Stimulated activated CD4-positive, alpha-beta T cell treated with anti-CD3 and anti-CD28 coated beads, Interleukin-2, amount 100 ng/mL, for 4 hours (primary cell): ENCODE results near the gene NCCRP1.

ENCODE experiments used
- DNase-seq: peaks from one replicate; pipeline ENCODE4 v3.0.0-alpha.2; 2020; ENCODE audit warnings: low read depth

NCCRP1 gene

GRCh38 chr19:39180749-39181148 is 16.0 kb upstream of the NCCRP1 start:
- DNase-seq = no peak

GRCh38 chr19:39181500-39182173 is 15.1 kb upstream of the NCCRP1 start:
- no peak for DNase-seq

DNA sequence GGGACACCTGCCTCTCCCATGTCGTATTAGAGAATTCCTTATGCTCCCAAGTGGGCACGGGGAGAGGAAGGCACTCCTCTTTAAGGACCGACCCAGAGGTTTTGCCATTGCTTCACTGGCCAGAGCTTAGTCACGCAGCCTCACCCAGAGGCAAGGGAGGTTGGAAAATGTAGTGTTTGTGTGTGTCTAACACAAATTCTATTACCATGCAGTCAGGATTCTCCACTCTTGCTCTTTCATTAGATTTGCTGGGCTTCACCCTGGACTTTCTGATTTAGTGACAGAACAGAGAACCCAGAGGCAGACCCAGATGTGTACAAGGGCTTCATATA is 14.6 kb upstream of the NCCRP1 start:
- no peak for DNase-seq

- no peak for DNase-seq
These were observed 13.7 kb upstream of the NCCRP1 start for GRCh38 chr19:39183104-39183503.

- no peak for DNase-seq
These were observed 10.4 kb upstream of the NCCRP1 start for GRCh38 chr19:39186391-39186790.

DNA sequence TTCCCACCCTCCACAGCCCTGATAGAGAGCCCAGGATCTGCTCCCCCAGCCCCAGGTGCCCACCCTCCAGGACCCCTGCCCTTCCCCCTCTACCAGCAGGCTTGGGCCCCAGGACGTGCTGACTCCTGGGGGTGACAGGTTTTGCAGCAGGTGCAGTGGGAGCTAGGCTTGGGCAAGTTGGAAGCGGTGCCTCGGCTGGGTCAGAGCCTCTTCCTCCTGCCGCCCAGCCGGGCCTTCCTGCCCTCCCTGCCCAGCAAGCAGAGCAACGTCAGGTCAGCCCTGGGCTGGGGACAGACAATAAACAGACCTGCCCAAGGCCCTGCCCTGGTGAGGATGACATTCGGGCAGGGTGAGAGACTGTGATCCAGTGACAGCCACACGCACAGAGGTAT is 9.2 kb upstream of the NCCRP1 start:
- DNase-seq = no peak

- DNase-seq = no peak
These were observed 7.8 kb upstream of the NCCRP1 start for GRCh38 chr19:39188960-39189359.

GRCh38 chr19:39190768-39191167 is 6.0 kb upstream of the NCCRP1 start:
- DNase-seq = no peak

DNA sequence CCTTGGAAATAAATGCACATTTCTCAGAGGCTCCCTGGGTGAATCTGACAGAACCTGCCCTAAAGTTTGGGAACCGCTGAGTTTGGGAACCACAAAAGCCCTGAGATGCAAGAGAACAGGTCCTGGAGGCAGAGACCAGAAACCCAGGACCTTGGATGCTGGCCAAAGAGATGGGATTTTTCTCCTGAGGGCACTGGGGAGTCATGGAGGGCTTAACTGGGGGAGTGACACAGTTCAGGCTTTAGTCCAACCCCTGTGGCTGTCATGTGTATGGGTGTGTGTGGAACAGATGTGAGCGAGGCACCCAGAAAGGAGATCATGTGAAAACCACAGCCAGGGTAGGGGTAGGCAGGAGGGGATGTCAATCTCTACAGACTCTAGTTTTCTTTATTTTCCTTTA is 3.9 kb upstream of the NCCRP1 start:
- no peak for DNase-seq

DNA sequence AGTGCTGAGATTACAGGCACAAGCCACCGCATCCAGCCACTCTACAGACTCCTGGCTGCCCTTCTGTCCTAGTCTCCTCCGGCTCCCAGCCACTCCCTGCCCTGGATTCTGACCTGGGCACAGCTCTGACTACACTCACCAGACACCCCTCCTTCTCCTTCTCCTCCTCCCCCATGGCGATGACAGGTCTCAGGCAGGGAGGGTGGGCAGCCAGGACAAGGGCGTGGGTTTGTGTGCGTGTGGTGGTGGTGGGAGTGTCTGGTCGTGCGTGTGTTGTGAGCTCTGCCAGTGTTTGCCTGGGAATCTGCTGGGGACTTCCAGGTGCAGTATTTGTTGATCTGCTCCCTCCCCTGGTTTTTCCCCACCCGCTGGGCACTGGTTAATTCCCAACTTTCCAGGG is 3.0 kb upstream of the NCCRP1 start:
- no peak for DNase-seq

- DNase-seq = no peak
These were observed 1.8 kb upstream of the NCCRP1 start for GRCh38 chr19:39194832-39195542.

DNA sequence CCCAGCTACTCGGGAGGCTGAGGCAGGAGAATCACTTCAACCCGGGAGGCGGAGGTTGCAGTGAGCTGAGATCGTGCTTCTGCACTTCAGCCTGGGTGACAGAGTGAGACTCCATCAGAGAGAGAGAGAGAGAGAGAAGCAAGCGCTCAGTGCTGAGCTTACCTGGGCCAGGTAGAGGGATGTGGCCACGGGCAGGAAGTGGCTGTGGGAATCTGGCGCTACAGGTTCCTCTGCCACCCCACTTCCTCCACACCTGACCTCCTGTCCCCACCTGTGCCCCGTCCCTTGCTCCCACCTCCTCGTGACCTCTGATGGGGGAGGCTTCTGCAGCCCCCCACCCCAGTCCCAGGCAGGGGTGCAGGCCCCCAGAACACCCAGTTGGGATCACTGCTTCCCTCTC is 1.0 kb upstream of the NCCRP1 start:
- DNase-seq = no peak

DNA sequence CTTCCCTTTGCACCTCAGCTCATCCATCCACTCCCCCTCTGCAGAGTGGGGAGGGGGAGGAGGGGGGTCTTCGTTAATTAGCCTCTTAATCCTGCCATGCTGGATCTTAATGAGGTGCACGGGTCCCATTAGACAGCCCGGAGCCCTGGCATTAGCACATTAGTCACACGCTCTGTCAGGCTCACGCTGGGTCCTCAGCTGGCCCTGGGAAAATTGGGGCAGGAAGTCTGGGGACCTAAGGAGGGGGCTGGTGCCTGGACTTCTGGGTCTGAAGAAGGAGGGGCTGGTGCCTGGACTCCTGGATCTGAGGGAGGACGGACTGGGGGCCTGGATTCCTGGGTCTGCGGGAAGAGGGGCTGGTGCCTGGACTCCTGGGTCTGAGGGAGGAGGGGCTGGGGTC is 444 bp upstream of the NCCRP1 start:
- no peak for DNase-seq

GRCh38 chr19:39197808-39198207 is 1.0 kb downstream of the NCCRP1 start:
- no peak for DNase-seq

- no peak for DNase-seq
These were observed 2.3 kb downstream of the NCCRP1 start for GRCh38 chr19:39199025-39199424.

DNA sequence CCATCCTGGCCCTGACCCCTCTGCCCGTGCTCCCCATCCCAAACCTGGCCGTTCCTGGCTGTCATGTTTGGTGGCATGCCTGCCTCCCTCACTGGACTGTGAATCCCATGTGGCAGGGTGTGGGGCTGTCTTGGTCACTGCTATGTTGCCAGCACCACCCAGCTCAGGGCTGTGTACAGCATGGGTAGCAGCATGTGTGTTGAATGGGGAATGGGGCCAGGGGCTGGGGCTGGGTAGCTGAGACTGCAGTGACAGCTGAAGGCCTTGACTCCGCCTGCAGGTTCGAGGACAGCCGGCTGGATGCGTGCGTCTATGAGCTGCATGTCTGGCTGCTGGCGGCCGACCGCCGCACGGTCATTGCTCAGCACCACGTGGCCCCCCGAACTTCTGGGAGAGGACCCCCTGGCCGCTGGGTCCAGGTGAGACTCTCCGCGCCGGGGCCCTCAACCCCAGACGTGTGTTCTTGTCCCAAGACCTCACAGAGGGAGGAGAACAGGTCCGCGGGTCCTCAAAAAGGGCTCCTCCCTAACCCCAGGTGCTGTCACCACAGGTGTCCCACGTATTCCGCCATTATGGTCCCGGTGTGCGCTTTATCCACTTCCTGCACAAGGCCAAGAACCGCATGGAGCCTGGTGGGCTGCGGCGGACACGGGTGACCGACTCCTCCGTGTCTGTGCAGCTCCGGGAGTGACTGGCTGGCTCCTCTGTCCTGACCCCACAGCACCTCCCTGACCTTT is 3.5 kb downstream of the NCCRP1 start:
- DNase-seq = no peak

DNA sequence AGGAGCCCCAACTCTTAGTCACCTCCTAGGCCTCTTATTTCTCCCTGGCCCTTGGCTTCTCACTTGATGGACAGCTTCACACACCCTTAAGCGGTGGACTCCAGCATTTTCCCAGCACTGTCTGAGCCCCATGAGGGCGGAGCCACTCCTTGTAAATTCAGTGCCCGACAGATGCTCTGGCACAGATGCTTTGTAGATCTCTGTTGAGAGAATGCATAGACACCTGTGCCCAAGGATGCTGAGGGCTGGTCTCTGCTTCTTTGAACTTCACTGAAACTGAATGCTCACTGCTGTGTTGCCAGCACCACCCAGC is 4.0 kb downstream of the NCCRP1 start:
- DNase-seq = no peak

- DNase-seq = no peak
These were observed 6.2 kb downstream of the NCCRP1 start for GRCh38 chr19:39202998-39203355.

GRCh38 chr19:39203372-39204341 is 6.9 kb downstream of the NCCRP1 start, which contains the start of gene SYCN:
Gene SYCN (minus strand): TSS chr19:39204263. CDS start chr19:39204254, 9 bp downstream.
- DNase-seq = no peak

- no peak for DNase-seq
These were observed 8.6 kb downstream of the NCCRP1 start for GRCh38 chr19:39205449-39205764.

- no peak for DNase-seq
These were observed 9.4 kb downstream of the NCCRP1 start for GRCh38 chr19:39206122-39206521.

DNA sequence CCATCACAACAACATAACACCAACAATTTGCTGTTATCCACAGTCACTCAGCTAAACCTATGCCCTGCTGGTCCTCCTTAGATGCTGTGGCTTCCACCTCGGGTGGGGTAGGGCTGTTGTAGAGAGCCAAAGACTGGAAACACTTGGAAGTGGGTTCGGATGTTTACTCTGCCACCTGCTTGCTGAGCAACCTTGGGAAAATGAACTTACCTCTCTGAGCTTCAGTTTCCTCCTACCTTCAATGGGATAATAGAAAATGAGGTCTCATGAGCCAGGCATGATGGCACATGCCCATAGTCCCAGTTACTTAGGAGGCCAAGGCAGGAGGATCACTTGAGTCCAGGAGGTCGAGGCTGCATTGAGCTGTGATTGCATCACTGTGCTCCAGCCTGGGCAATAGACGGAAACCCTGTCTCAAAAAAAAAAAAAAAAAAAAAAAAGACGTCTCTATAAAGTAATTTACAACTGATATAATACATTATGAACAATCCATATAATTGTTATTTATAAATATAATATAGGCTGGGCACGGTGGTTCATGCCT is 10.6 kb downstream of the NCCRP1 start:
- DNase-seq = no peak
